Mononuclear cell (primary cell): ENCODE data around the gene SPTBN1. TPM values are rescaled to one million over a fixed set of nuclear protein-coding genes. Genes with fewer than 3 reads are reported as not detected.
"Not testable (repeated sequence)": the region's sequence is repeated elsewhere in the genome, so short reads cannot be mapped to it uniquely, and the experiment has no call there.

ENCODE experiments used
- H3K27me3 ChIP-seq: 2 replicates; pipeline ENCODE4 v1.6.0; 2011; ENCODE audit warnings: low read length, control low read depth; ENCODE audit not compliant: insufficient read depth
- H3K4me1 ChIP-seq: 2 replicates; pipeline ENCODE4 v1.5.1; 2011; ENCODE audit warnings: mild to moderate bottlenecking, low read length, control low read depth; ENCODE audit not compliant: insufficient read depth
- H3K4me3 ChIP-seq: 2 replicates; pipeline ENCODE4 v1.5.1; 2011; ENCODE audit warnings: mild to moderate bottlenecking, low read length, moderate library complexity
- H3K9me3 ChIP-seq: 2 replicates; pipeline ENCODE4 v1.5.1; 2011; ENCODE audit warnings: low read depth, mild to moderate bottlenecking, control low read depth, low read length
- total RNA-seq: library from RNA; depleted of rRNA; stranded (reverse); fragments of >200 nt; gene quantifications from one replicate; pipeline ENCODE4 v1.2.3, GENCODE V29; 2012

Gene SPTBN1
- total RNA-seq, 1 donor, result 107 TPM

- H3K4me1 ChIP-seq, result no peaks in the 10 kb centered on the region
- no peaks in the 10 kb centered on the region for H3K9me3 ChIP-seq
- H3K4me3 ChIP-seq, result no peak overlapping the region
- no peaks in the 10 kb centered on the region for H3K27me3 ChIP-seq
Observed at GRCh38 chr2:54516842-54517241, 60.7 kb downstream of the SPTBN1 start.

- H3K27me3 ChIP-seq, H3K4me1 ChIP-seq, H3K9me3 ChIP-seq, H3K4me3 ChIP-seq: not testable (repeated sequence)
Observed at GRCh38 chr2:54518016-54518415, 61.9 kb downstream of the SPTBN1 start.

GRCh38 chr2:54518430-54518829, 62.3 kb downstream of the SPTBN1 start:
- Histone ChIP-seq H3K9me3 (no peaks in the 10 kb centered on the region), H3K4me3 (no peak overlapping the region), H3K4me1 (no peaks in the 10 kb centered on the region), H3K27me3 (no peaks in the 10 kb centered on the region)

- H3K9me3 ChIP-seq, result no peaks in the 10 kb centered on the region
- peaks cover 7% of the 10 kb centered on the region for H3K4me1 ChIP-seq
- H3K27me3 ChIP-seq, result no peaks in the 10 kb centered on the region
- no peak overlapping the region for H3K4me3 ChIP-seq
Observed at GRCh38 chr2:54519841-54520459, 63.8 kb downstream of the SPTBN1 start.

- no peak overlapping the region for H3K4me3 ChIP-seq
- H3K27me3 ChIP-seq, result no peaks in the 10 kb centered on the region
- no peaks in the 10 kb centered on the region for H3K9me3 ChIP-seq
- peaks cover 7% of the 10 kb centered on the region for H3K4me1 ChIP-seq
Observed at GRCh38 chr2:54520687-54521086, 64.6 kb downstream of the SPTBN1 start.

GRCh38 chr2:54522624-54523281, 66.6 kb downstream of the SPTBN1 start:
- Histone ChIP-seq H3K4me3 (no peak overlapping the region), H3K4me1 (peaks cover 7% of the 10 kb centered on the region), H3K9me3 (no peaks in the 10 kb centered on the region), H3K27me3 (no peaks in the 10 kb centered on the region)

GRCh38 chr2:54523324-54523959, 67.3 kb downstream of the SPTBN1 start:
- Histone ChIP-seq H3K27me3 (no peaks in the 10 kb centered on the region), H3K9me3 (no peaks in the 10 kb centered on the region), H3K4me1 (peaks cover 7% of the 10 kb centered on the region), H3K4me3 (no peak overlapping the region)

GRCh38 chr2:54524226-54524991, 68.3 kb downstream of the SPTBN1 start:
- Histone ChIP-seq H3K4me1 (peaks cover 7% of the 10 kb centered on the region), H3K9me3 (no peaks in the 10 kb centered on the region), H3K4me3 (no peak overlapping the region), H3K27me3 (no peaks in the 10 kb centered on the region)

GRCh38 chr2:54525321-54525720, 69.2 kb downstream of the SPTBN1 start:
- Histone ChIP-seq H3K4me1 (peaks cover 7% of the 10 kb centered on the region), H3K9me3 (no peaks in the 10 kb centered on the region), H3K27me3 (no peaks in the 10 kb centered on the region), H3K4me3 (no peak overlapping the region)

- H3K27me3 ChIP-seq, result no peaks in the 10 kb centered on the region
- H3K9me3 ChIP-seq, result no peaks in the 10 kb centered on the region
- H3K4me3 ChIP-seq, result no peak overlapping the region
- peaks cover 7% of the 10 kb centered on the region for H3K4me1 ChIP-seq
Observed at GRCh38 chr2:54526226-54526879, 70.2 kb downstream of the SPTBN1 start.

- Histone ChIP-seq H3K9me3 (no peaks in the 10 kb centered on the region), H3K27me3 (no peaks in the 10 kb centered on the region), H3K4me3 (no peak overlapping the region), H3K4me1 (peaks cover 17% of the 10 kb centered on the region)
Observed at GRCh38 chr2:54528311-54528955, 72.3 kb downstream of the SPTBN1 start.

GRCh38 chr2:54529518-54529917, 73.4 kb downstream of the SPTBN1 start:
- H3K4me1 ChIP-seq, result peaks cover 20% of the 10 kb centered on the region
- H3K9me3 ChIP-seq, H3K27me3 ChIP-seq, H3K4me3 ChIP-seq: not testable (repeated sequence)

GRCh38 chr2:54529935-54530334, 73.8 kb downstream of the SPTBN1 start:
- Histone ChIP-seq H3K4me3 (no peak overlapping the region), H3K4me1 (peaks cover 16% of the 10 kb centered on the region), H3K9me3 (no peaks in the 10 kb centered on the region), H3K27me3 (no peaks in the 10 kb centered on the region)

GRCh38 chr2:54531558-54531957, 75.4 kb downstream of the SPTBN1 start:
- Histone ChIP-seq H3K4me1 (peaks cover 24% of the 10 kb centered on the region), H3K9me3 (no peaks in the 10 kb centered on the region), H3K4me3 (no peak overlapping the region), H3K27me3 (no peaks in the 10 kb centered on the region)
